Activated naive CD4-positive, alpha-beta T cell treated with anti-CD3 and anti-CD28 coated beads, Interleukin-2, amount 50 U/mL, for 72 hours (primary cell): ENCODE results near the gene TMEM44. TPM values are rescaled to one million over a fixed set of nuclear protein-coding genes. Genes with fewer than 3 reads are reported as not detected.

Experiments
- ATAC-seq, 2 donors: fragments of 150-1000 bp; cut with Tn5 transposase; 2 replicates each; pipeline ENCODE4 v1.10.0; 2021; ENCODE audit warnings: mild to moderate bottlenecking in 2 of 2, moderate library complexity in 2 of 2
- DNase-seq, 2 donors: peaks; one replicate each; pipeline ENCODE4 v3.0.0; 2021 to 2022; ENCODE audit warnings: low spot score in 2 of 2
- H3K27ac Mint-ChIP-seq, 2 donors: one replicate each; pipeline ENCODE4 v1.8.0; 2022; ENCODE audit warnings: mild to moderate bottlenecking in 2 of 2, mixed read lengths in 2 of 2
- H3K36me3 Mint-ChIP-seq, 2 donors: one replicate each; pipeline ENCODE4 v1.8.0; 2022; ENCODE audit warnings: mixed read lengths in 2 of 2
- H3K9me3 Mint-ChIP-seq, 2 donors: one replicate each; pipeline ENCODE4 v1.8.0; 2022; ENCODE audit warnings: mixed read lengths in 2 of 2
- total RNA-seq, 2 donors: library from RNA; stranded (reverse); gene quantifications; one replicate each; pipeline ENCODE4 v1.2.3, GENCODE V29; 2022

The TMEM44 gene
- 10 to 100 TPM in 1 of 2 donors, 1 to 10 TPM in 1; 1.6 to 10.7 TPM for total RNA-seq

- no peaks in the 10 kb centered on the region for H3K9me3 Mint-ChIP-seq
- H3K27ac Mint-ChIP-seq: no peak within 1 kb of the TSS
Measured at GRCh38 chr3:194633349-194634004, at the start of gene TMEM44. TMEM44 (minus strand) TSS chr3:194633419; CDS start chr3:194633215, 204 bp downstream.

GRCh38 chr3:194682694-194683310 lies 49.6 kb upstream of the TMEM44 start:
- DNase-seq (peak; percentile 58 to 61), ATAC-seq (peak; percentile 49 to 64)
- no peaks in the 10 kb centered on the region for H3K9me3 Mint-ChIP-seq
- H3K27ac Mint-ChIP-seq: no peak overlapping the region
- H3K36me3 Mint-ChIP-seq: peaks cover 0 to 5% of the 10 kb centered on the region in 2 donors

More at GRCh38 chr3:194633349-194634004, at the start of gene TMEM44:
- H3K36me3 Mint-ChIP-seq: peaks cover 0 to 4% of the 10 kb centered on the region in 2 donors
- ATAC-seq (peak; percentile 74 to 89), DNase-seq (peak; percentile 65 to 68)

GRCh38 chr3:194682189-194682693 lies 49.0 kb upstream of the TMEM44 start:
- Mint-ChIP-seq H3K27ac (no peak overlapping the region), H3K9me3 (no peaks in the 10 kb centered on the region), H3K36me3 (peaks cover 0 to 3% of the 10 kb centered on the region in 2 donors)
- no peak for DNase-seq
- no peak for ATAC-seq

- Mint-ChIP-seq H3K9me3 (no peaks in the 10 kb centered on the region), H3K27ac (no peak overlapping the region), H3K36me3 (no peaks in the 10 kb centered on the region)
- DNase-seq: no peak
- ATAC-seq: no peak
Measured at GRCh38 chr3:194680888-194681615, 47.8 kb upstream of the TMEM44 start.

- peaks cover 6% of the 10 kb centered on the region in 2 donors for H3K36me3 Mint-ChIP-seq
- no peak overlapping the region for H3K27ac Mint-ChIP-seq
- no peak for ATAC-seq
- DNase-seq: no peak
- H3K9me3 Mint-ChIP-seq: no peaks in the 10 kb centered on the region
Measured at GRCh38 chr3:194676471-194676870, 43.3 kb upstream of the TMEM44 start.

- peak overlapping the region; percentile 19 to 69 for H3K27ac Mint-ChIP-seq
- DNase-seq: no peak
- H3K9me3 Mint-ChIP-seq: no peaks in the 10 kb centered on the region
- peak; percentile 66 to 67 for ATAC-seq
- H3K36me3 Mint-ChIP-seq: peaks cover 6 to 7% of the 10 kb centered on the region in 2 donors
Measured at GRCh38 chr3:194675680-194676079, 42.5 kb upstream of the TMEM44 start.

- ATAC-seq (peak; percentile 63 to 73), DNase-seq (peak; percentile 56 to 72)
- Mint-ChIP-seq H3K36me3 (peaks cover 6 to 7% of the 10 kb centered on the region in 2 donors), H3K9me3 (no peaks in the 10 kb centered on the region), H3K27ac (peak overlapping the region in 1 of 2 donors; percentile 69)
Measured at GRCh38 chr3:194675081-194675640, 41.9 kb upstream of the TMEM44 start.

GRCh38 chr3:194673761-194674160 lies 40.5 kb upstream of the TMEM44 start:
- Mint-ChIP-seq H3K36me3 (peaks cover 6 to 7% of the 10 kb centered on the region in 2 donors), H3K27ac (peak overlapping the region in 1 of 2 donors; percentile 95), H3K9me3 (no peaks in the 10 kb centered on the region)
- DNase-seq (no peak), ATAC-seq (no peak)

GRCh38 chr3:194672876-194673275 lies 39.7 kb upstream of the TMEM44 start:
- DNase-seq (no peak), ATAC-seq (no peak)
- peak overlapping the region; percentile 95 to 99 for H3K27ac Mint-ChIP-seq
- no peaks in the 10 kb centered on the region for H3K9me3 Mint-ChIP-seq
- H3K36me3 Mint-ChIP-seq: peaks cover 6 to 7% of the 10 kb centered on the region in 2 donors

GRCh38 chr3:194671900-194672808 lies 38.9 kb upstream of the TMEM44 start, which contains the start of gene LSG1:
LSG1 (minus strand) TSS chr3:194672191; CDS start chr3:194672162, 29 bp downstream.
- H3K36me3 Mint-ChIP-seq: peaks cover 6 to 7% of the 10 kb centered on the region in 2 donors
- H3K27ac Mint-ChIP-seq: peak within 1 kb of the TSS; percentile 95 to 99
- H3K9me3 Mint-ChIP-seq: no peaks in the 10 kb centered on the region
- DNase-seq (peak; percentile 85 to 88), ATAC-seq (peak; percentile 75 to 82)

GRCh38 chr3:194671511-194671899 lies 38.3 kb upstream of the TMEM44 start:
- Mint-ChIP-seq H3K27ac (peak overlapping the region; percentile 95 to 99), H3K9me3 (no peaks in the 10 kb centered on the region), H3K36me3 (peaks cover 6 to 7% of the 10 kb centered on the region in 2 donors)
- DNase-seq (peak in 1 of 2 donors; percentile 29), ATAC-seq (no peak)

GRCh38 chr3:194667363-194667762 lies 34.1 kb upstream of the TMEM44 start:
- Mint-ChIP-seq H3K9me3 (no peaks in the 10 kb centered on the region), H3K27ac (peak overlapping the region in 1 of 2 donors; percentile 15), H3K36me3 (peaks cover 6 to 29% of the 10 kb centered on the region in 2 donors)
- DNase-seq (no peak), ATAC-seq (no peak)

GRCh38 chr3:194664857-194665256 lies 31.6 kb upstream of the TMEM44 start:
- ATAC-seq (no peak), DNase-seq (no peak)
- peaks cover 0 to 23% of the 10 kb centered on the region in 2 donors for H3K36me3 Mint-ChIP-seq
- H3K9me3 Mint-ChIP-seq: no peaks in the 10 kb centered on the region
- H3K27ac Mint-ChIP-seq: peak overlapping the region in 1 of 2 donors; percentile 57

- no peaks in the 10 kb centered on the region for H3K9me3 Mint-ChIP-seq
- H3K27ac Mint-ChIP-seq: peak overlapping the region in 1 of 2 donors; percentile 46
- ATAC-seq (no peak), DNase-seq (no peak)
- peaks cover 9 to 31% of the 10 kb centered on the region in 2 donors for H3K36me3 Mint-ChIP-seq
Measured at GRCh38 chr3:194661946-194662345, 28.7 kb upstream of the TMEM44 start.

GRCh38 chr3:194661374-194661773 lies 28.2 kb upstream of the TMEM44 start:
- no peaks in the 10 kb centered on the region for H3K9me3 Mint-ChIP-seq
- peaks cover 9 to 31% of the 10 kb centered on the region in 2 donors for H3K36me3 Mint-ChIP-seq
- DNase-seq: no peak
- H3K27ac Mint-ChIP-seq: peak overlapping the region; percentile 46 to 79
- no peak for ATAC-seq
